ENCODE measurements around the gene TAS2R43.

The TAS2R43 gene

GRCh38 chr12:11089246-11089645, 2.9 kb downstream of the TAS2R43 start:
- no peak for TF ChIP-seq CTCF (IDR thresholded peaks at IDR 0.05; ENCODE audit: control insufficient read depth, insufficient read depth, low read depth, low read length, missing control alignments)
- no peak for DNase-seq (ENCODE audit: low read depth)
- no peak overlapping the region for H3K4me3 ChIP-seq (ENCODE audit: control insufficient read depth, low read depth, low read length)

GRCh38 chr12:11085419-11085818, 6.7 kb downstream of the TAS2R43 start:
- DNase-seq (ENCODE audit: low read depth), result no peak
- H3K4me3 ChIP-seq (ENCODE audit: control insufficient read depth, low read depth, low read length), result no peak overlapping the region
- TF ChIP-seq CTCF (IDR thresholded peaks at IDR 0.05; ENCODE audit: control insufficient read depth, insufficient read depth, low read depth, low read length, missing control alignments), result no peak

- TF ChIP-seq CTCF (IDR thresholded peaks at IDR 0.05; ENCODE audit: control insufficient read depth, insufficient read depth, low read depth, low read length, missing control alignments), result no peak
- no peak for DNase-seq (ENCODE audit: low read depth)
- no peak overlapping the region for H3K4me3 ChIP-seq (ENCODE audit: control insufficient read depth, low read depth, low read length)
Observed at GRCh38 chr12:11081987-11082386, 10.1 kb downstream of the TAS2R43 start.

GRCh38 chr12:11078246-11078645, 13.9 kb downstream of the TAS2R43 start:
- TF ChIP-seq CTCF (IDR thresholded peaks at IDR 0.05; ENCODE audit: control insufficient read depth, insufficient read depth, low read depth, low read length, missing control alignments), result no peak
- DNase-seq (ENCODE audit: low read depth), result no peak
- no peak overlapping the region for H3K4me3 ChIP-seq (ENCODE audit: control insufficient read depth, low read depth, low read length)

GRCh38 chr12:11075642-11076041, 16.5 kb downstream of the TAS2R43 start:
- no peak overlapping the region for H3K4me3 ChIP-seq (ENCODE audit: control insufficient read depth, low read depth, low read length)
- no peak for DNase-seq (ENCODE audit: low read depth)
- no peak for TF ChIP-seq CTCF (IDR thresholded peaks at IDR 0.05; ENCODE audit: control insufficient read depth, insufficient read depth, low read depth, low read length, missing control alignments)

- no peak for DNase-seq (ENCODE audit: low read depth)
- no peak for TF ChIP-seq CTCF (IDR thresholded peaks at IDR 0.05; ENCODE audit: control insufficient read depth, insufficient read depth, low read depth, low read length, missing control alignments)
- no peak overlapping the region for H3K4me3 ChIP-seq (ENCODE audit: control insufficient read depth, low read depth, low read length)
Observed at GRCh38 chr12:11071414-11071813, 20.7 kb downstream of the TAS2R43 start.

- no peak overlapping the region for H3K4me3 ChIP-seq (ENCODE audit: control insufficient read depth, low read depth, low read length)
- no peak for TF ChIP-seq CTCF (IDR thresholded peaks at IDR 0.05; ENCODE audit: control insufficient read depth, insufficient read depth, low read depth, low read length, missing control alignments)
- no peak for DNase-seq (ENCODE audit: low read depth)
Observed at GRCh38 chr12:11070999-11071398, 21.1 kb downstream of the TAS2R43 start.

All from AG09309 (cell line).